ENCODE measurements around the gene DKK3.

DNA sequence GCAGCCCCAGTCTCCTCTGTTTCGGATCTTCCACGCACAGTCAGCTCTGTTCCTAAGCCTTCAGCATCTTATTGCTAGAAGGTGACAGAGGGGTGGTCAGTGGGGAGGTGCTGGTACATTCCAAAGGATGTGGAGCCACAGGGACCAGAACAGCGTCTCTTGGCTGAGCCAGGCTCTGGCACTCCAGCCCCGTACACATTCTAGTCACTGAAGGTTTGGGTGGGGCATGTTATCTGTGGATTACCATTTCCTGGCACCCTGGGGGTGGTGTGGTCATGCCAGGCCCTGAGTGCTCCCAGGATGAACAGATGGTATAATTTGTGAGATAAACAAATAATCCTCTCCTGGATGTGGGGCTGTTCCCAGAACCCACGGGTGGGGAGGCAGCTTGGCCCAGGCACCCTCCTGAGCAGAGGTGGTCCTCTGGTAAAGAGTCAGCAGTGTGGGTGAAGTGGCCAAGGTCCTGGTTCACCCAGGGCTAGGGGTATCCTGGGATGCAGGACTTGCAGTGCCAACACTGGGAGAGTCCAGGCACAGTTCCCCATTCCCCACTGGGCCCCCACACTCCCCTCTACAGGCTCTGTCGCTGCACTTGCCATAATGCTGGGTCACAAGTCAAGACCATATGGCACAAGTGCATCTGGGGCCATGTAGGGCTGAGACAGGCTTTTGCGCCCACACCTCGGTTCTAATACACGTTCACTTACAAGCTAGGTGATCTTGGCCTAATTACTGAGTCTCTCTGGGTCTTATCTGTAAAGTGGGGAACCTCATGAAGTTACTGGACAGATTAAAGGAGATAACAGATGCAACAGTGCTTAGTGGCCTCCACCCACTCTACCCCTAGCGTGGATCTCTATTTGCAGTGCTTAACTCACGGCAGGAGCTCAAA lies 33.0 kb downstream of the DKK3 start:
- TF ChIP-seq POLR2A (IDR thresholded peaks at IDR 0.05; ENCODE audit: low read length): no peak
- no peak for TF ChIP-seq GATA1 (IDR thresholded peaks at IDR 0.05; ENCODE audit: low read depth, low read length)
